ENCODE measurements around the gene TNFSF8. TPM values are rescaled to one million over a fixed set of nuclear protein-coding genes. Genes with fewer than 3 reads are reported as not detected.

Gene TNFSF8
- total RNA-seq, 1 experiment from 2014 or later, result not detected

- no TSS peak for BruUV-seq (replicated peaks)
- H3K36me3 Mint-ChIP-seq (ENCODE audit: insufficient read depth, unreplicated experiment), result no peaks in the 10 kb centered on the region
- H3K9me3 Mint-ChIP-seq (ENCODE audit: low read depth, unreplicated experiment), result no peaks in the 10 kb centered on the region
- no peak for DNase-seq
- CTCF ChIA-PET, result no interaction called here
- peaks cover 48% of the 10 kb centered on the region for H3K27me3 Mint-ChIP-seq (ENCODE audit: unreplicated experiment)
- no peak for TF ChIP-seq CTCF (IDR thresholded peaks at IDR 0.05; ENCODE audit: unreplicated experiment)
- H3K4me1 Mint-ChIP-seq (ENCODE audit: low read depth, unreplicated experiment), result no peaks in the 10 kb centered on the region
- H3K4me3 Mint-ChIP-seq (ENCODE audit: low read depth, unreplicated experiment), result no peak overlapping the region
- intact Hi-C loops (cut with micrococcal nuclease; ENCODE audit: unreplicated experiment), result loop anchor here (10.0 kb wide), 1 partner anchor 48 kb away; no protein-coding TSS in a partner anchor
- H3K27ac Mint-ChIP-seq (ENCODE audit: unreplicated experiment), result no peak overlapping the region
Observed at GRCh38 chr9:114936581-114936980, 6.2 kb upstream of the TNFSF8 start.

- BruUV-seq (replicated peaks), result no TSS peak
- TF ChIP-seq CTCF (IDR thresholded peaks at IDR 0.05; ENCODE audit: unreplicated experiment), result no peak
- Mint-ChIP-seq H3K27ac (ENCODE audit: unreplicated experiment) (no peak overlapping the region), H3K9me3 (ENCODE audit: low read depth, unreplicated experiment) (no peaks in the 10 kb centered on the region), H3K4me3 (ENCODE audit: low read depth, unreplicated experiment) (no peak overlapping the region), H3K36me3 (ENCODE audit: insufficient read depth, unreplicated experiment) (no peaks in the 10 kb centered on the region), H3K4me1 (ENCODE audit: low read depth, unreplicated experiment) (no peaks in the 10 kb centered on the region), H3K27me3 (ENCODE audit: unreplicated experiment) (peaks cover 63% of the 10 kb centered on the region)
- CTCF ChIA-PET, result no interaction called here
- no peak for DNase-seq
- intact Hi-C loops (cut with micrococcal nuclease; ENCODE audit: unreplicated experiment), result loop anchor here (2.0 to 10.0 kb wide), 2 partner anchors 20 to 50 kb away; no protein-coding TSS in a partner anchor
Observed at GRCh38 chr9:114935119-114935518, 4.7 kb upstream of the TNFSF8 start.

- Mint-ChIP-seq H3K4me3 (ENCODE audit: low read depth, unreplicated experiment) (no peak overlapping the region), H3K9me3 (ENCODE audit: low read depth, unreplicated experiment) (no peaks in the 10 kb centered on the region)
Observed at GRCh38 chr9:114932502-114932901, 2.1 kb upstream of the TNFSF8 start.

GRCh38 chr9:114931407-114931806, 1.0 kb upstream of the TNFSF8 start:
- H3K4me1 Mint-ChIP-seq (ENCODE audit: low read depth, unreplicated experiment), result no peaks in the 10 kb centered on the region
- no peak overlapping the region for H3K27ac Mint-ChIP-seq (ENCODE audit: unreplicated experiment)
- H3K4me3 Mint-ChIP-seq (ENCODE audit: low read depth, unreplicated experiment), result no peak overlapping the region
- peaks cover 90% of the 10 kb centered on the region for H3K27me3 Mint-ChIP-seq (ENCODE audit: unreplicated experiment)
- no TSS peak for BruUV-seq (replicated peaks)
- H3K9me3 Mint-ChIP-seq (ENCODE audit: low read depth, unreplicated experiment), result no peaks in the 10 kb centered on the region
- TF ChIP-seq CTCF (IDR thresholded peaks at IDR 0.05; ENCODE audit: unreplicated experiment), result no peak
- DNase-seq, result no peak
- intact Hi-C loops (cut with micrococcal nuclease; ENCODE audit: unreplicated experiment), result loop anchor here (10.0 kb wide), 1 partner anchor 53 kb away; no protein-coding TSS in a partner anchor
- no peaks in the 10 kb centered on the region for H3K36me3 Mint-ChIP-seq (ENCODE audit: insufficient read depth, unreplicated experiment)
- CTCF ChIA-PET, result no interaction called here

More at GRCh38 chr9:114932502-114932901, 2.1 kb upstream of the TNFSF8 start:
- TF ChIP-seq CTCF (IDR thresholded peaks at IDR 0.05; ENCODE audit: unreplicated experiment), result no peak
- H3K4me1 Mint-ChIP-seq (ENCODE audit: low read depth, unreplicated experiment), result no peaks in the 10 kb centered on the region
- BruUV-seq (replicated peaks), result no TSS peak
- peaks cover 89% of the 10 kb centered on the region for H3K27me3 Mint-ChIP-seq (ENCODE audit: unreplicated experiment)
- intact Hi-C loops (cut with micrococcal nuclease; ENCODE audit: unreplicated experiment), result loop anchor here (10.0 kb wide), 1 partner anchor 52 kb away; no protein-coding TSS in a partner anchor
- no peak for DNase-seq
- no peaks in the 10 kb centered on the region for H3K36me3 Mint-ChIP-seq (ENCODE audit: insufficient read depth, unreplicated experiment)
- H3K27ac Mint-ChIP-seq (ENCODE audit: unreplicated experiment), result no peak overlapping the region
- CTCF ChIA-PET, result no interaction called here
